Osteoblast (primary cell): Measurements from ENCODE around the gene HEXB. TPM values are rescaled to one million over a fixed set of nuclear protein-coding genes. Genes with fewer than 3 reads are reported as not detected.

ENCODE experiments used
- DNase-seq: peaks from one replicate; pipeline ENCODE4 v3.0.0; 2011; ENCODE audit warnings: low spot score, mixed read lengths; ENCODE audit not compliant: insufficient read length; ENCODE audit errors: missing footprints
- H2AFZ ChIP-seq: 2 replicates; pipeline ENCODE4 v1.6.0; 2011; ENCODE audit warnings: mild to moderate bottlenecking, low read length
- H3K27ac ChIP-seq: 2 replicates; pipeline ENCODE4 v1.5.1; 2011; ENCODE audit warnings: mild to moderate bottlenecking, low read depth, low read length, moderate library complexity
- H3K27me3 ChIP-seq: 2 replicates; pipeline ENCODE4 v1.6.0; 2012; ENCODE audit warnings: mild to moderate bottlenecking, control low read depth, inconsistent platforms, low read length, moderate library complexity; ENCODE audit not compliant: insufficient read depth
- H3K36me3 ChIP-seq: 2 replicates; pipeline ENCODE4 v1.5.1; 2011; ENCODE audit warnings: mild to moderate bottlenecking, low read length, control low read depth, moderate library complexity; ENCODE audit not compliant: insufficient read depth
- H3K4me1 ChIP-seq: 2 replicates; pipeline ENCODE4 v1.5.1; 2011; ENCODE audit warnings: mild to moderate bottlenecking, low read length, control low read depth, moderate library complexity; ENCODE audit not compliant: insufficient read depth
- H3K4me2 ChIP-seq: 2 replicates; pipeline ENCODE4 v1.6.0; 2011; ENCODE audit warnings: mild to moderate bottlenecking, low read length; ENCODE audit not compliant: insufficient read depth
- H3K4me3 ChIP-seq: fragments of 200-600 bp; sonication (generic); 3 replicates; pipeline ENCODE4 v1.5.1; 2012; ENCODE audit warnings: mild to moderate bottlenecking, low read length, inconsistent platforms; ENCODE audit not compliant: insufficient read depth
- H3K79me2 ChIP-seq: 2 replicates; pipeline ENCODE4 v1.6.0; 2012; ENCODE audit warnings: mild to moderate bottlenecking, low read length, control low read depth, inconsistent platforms; ENCODE audit not compliant: insufficient read depth
- H3K9me3 ChIP-seq: 2 replicates; pipeline ENCODE4 v1.5.1; 2011; ENCODE audit warnings: low read depth, low read length, control low read depth
- H4K20me1 ChIP-seq: 2 replicates; pipeline ENCODE4 v1.6.0; 2012; ENCODE audit warnings: mild to moderate bottlenecking, low read length, control low read depth; ENCODE audit not compliant: insufficient read depth
- CTCF ChIP-seq: IDR thresholded peaks from 2 replicates; pipeline ENCODE4 v1.5.1; 2011; ENCODE audit warnings: mild to moderate bottlenecking, low read depth, low read length, moderate library complexity; ENCODE audit errors: extremely low read depth
- total RNA-seq: library from RNA; depleted of rRNA; stranded (reverse); fragments of >200 nt; gene quantifications from 2 replicates; pipeline ENCODE4 v1.2.3, GENCODE V29; 2012

The HEXB gene
- total RNA-seq, 1 donor = 267 TPM

- H4K20me1 ChIP-seq = no peaks in the 10 kb centered on the region
- no peaks in the 10 kb centered on the region for H3K36me3 ChIP-seq
- TF ChIP-seq CTCF = no peak
- no peak overlapping the region for H3K4me2 ChIP-seq
- no peaks in the 10 kb centered on the region for H3K79me2 ChIP-seq
- H3K4me3 ChIP-seq = no peak overlapping the region
- no peaks in the 10 kb centered on the region for H3K9me3 ChIP-seq
- no peaks in the 10 kb centered on the region for H3K27me3 ChIP-seq
- H3K27ac ChIP-seq = no peak overlapping the region
- DNase-seq = no peak
- peaks cover 12% of the 10 kb centered on the region for H3K4me1 ChIP-seq
- no peak overlapping the region for H2AFZ ChIP-seq
Observed at GRCh38 chr5:74652576-74652975, 32.5 kb upstream of the HEXB start.

- no peak for DNase-seq
- no peak overlapping the region for H3K4me3 ChIP-seq
- H4K20me1 ChIP-seq = no peaks in the 10 kb centered on the region
- no peaks in the 10 kb centered on the region for H3K79me2 ChIP-seq
- H2AFZ ChIP-seq = no peak overlapping the region
- H3K27me3 ChIP-seq = no peaks in the 10 kb centered on the region
- peaks cover 5% of the 10 kb centered on the region for H3K4me1 ChIP-seq
- no peaks in the 10 kb centered on the region for H3K36me3 ChIP-seq
- no peaks in the 10 kb centered on the region for H3K9me3 ChIP-seq
- TF ChIP-seq CTCF = no peak
- H3K27ac ChIP-seq = no peak overlapping the region
- H3K4me2 ChIP-seq = no peak overlapping the region
Observed at GRCh38 chr5:74653991-74654390, 31.0 kb upstream of the HEXB start.

- Histone ChIP-seq H4K20me1 (no peaks in the 10 kb centered on the region), H3K4me1 (peaks cover 3% of the 10 kb centered on the region), H3K27me3 (no peaks in the 10 kb centered on the region), H3K9me3 (no peaks in the 10 kb centered on the region), H3K27ac (no peak overlapping the region), H3K4me2 (no peak overlapping the region), H3K36me3 (no peaks in the 10 kb centered on the region), H3K79me2 (no peaks in the 10 kb centered on the region), H3K4me3 (no peak overlapping the region), H2AFZ (no peak overlapping the region)
- DNase-seq = no peak
- TF ChIP-seq CTCF = no peak
Observed at GRCh38 chr5:74655206-74655605, 29.8 kb upstream of the HEXB start.

GRCh38 chr5:74655716-74656115, 29.3 kb upstream of the HEXB start:
- Histone ChIP-seq H3K79me2 (no peaks in the 10 kb centered on the region), H3K4me1 (peaks cover 8% of the 10 kb centered on the region), H3K27me3 (no peaks in the 10 kb centered on the region), H3K36me3 (no peaks in the 10 kb centered on the region), H3K27ac (no peak overlapping the region), H3K4me3 (no peak overlapping the region), H3K9me3 (no peaks in the 10 kb centered on the region), H2AFZ (no peak overlapping the region), H4K20me1 (no peaks in the 10 kb centered on the region), H3K4me2 (no peak overlapping the region)
- no peak for TF ChIP-seq CTCF
- no peak for DNase-seq
